Measurements from ENCODE around the gene PLTP.
"Not testable (repeated sequence)": the region's sequence is repeated elsewhere in the genome, so short reads cannot be mapped to it uniquely, and the experiment has no call there.

Gene PLTP

GRCh38 chr20:45883100-45883469 lies 28.9 kb downstream of the PLTP start:
- TF ChIP-seq, protein P1, sequence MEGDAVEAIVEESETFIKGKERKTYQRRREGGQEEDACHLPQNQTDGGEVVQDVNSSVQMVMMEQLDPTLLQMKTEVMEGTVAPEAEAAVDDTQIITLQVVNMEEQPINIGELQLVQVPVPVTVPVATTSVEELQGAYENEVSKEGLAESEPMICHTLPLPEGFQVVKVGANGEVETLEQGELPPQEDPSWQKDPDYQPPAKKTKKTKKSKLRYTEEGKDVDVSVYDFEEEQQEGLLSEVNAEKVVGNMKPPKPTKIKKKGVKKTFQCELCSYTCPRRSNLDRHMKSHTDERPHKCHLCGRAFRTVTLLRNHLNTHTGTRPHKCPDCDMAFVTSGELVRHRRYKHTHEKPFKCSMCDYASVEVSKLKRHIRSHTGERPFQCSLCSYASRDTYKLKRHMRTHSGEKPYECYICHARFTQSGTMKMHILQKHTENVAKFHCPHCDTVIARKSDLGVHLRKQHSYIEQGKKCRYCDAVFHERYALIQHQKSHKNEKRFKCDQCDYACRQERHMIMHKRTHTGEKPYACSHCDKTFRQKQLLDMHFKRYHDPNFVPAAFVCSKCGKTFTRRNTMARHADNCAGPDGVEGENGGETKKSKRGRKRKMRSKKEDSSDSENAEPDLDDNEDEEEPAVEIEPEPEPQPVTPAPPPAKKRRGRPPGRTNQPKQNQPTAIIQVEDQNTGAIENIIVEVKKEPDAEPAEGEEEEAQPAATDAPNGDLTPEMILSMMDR (IDR thresholded peaks at IDR 0.05; ENCODE audit: low read depth, low read length), result no peak
- H3K4me3 ChIP-seq (ENCODE audit: low read depth, low read length), result no peak overlapping the region

DNA sequence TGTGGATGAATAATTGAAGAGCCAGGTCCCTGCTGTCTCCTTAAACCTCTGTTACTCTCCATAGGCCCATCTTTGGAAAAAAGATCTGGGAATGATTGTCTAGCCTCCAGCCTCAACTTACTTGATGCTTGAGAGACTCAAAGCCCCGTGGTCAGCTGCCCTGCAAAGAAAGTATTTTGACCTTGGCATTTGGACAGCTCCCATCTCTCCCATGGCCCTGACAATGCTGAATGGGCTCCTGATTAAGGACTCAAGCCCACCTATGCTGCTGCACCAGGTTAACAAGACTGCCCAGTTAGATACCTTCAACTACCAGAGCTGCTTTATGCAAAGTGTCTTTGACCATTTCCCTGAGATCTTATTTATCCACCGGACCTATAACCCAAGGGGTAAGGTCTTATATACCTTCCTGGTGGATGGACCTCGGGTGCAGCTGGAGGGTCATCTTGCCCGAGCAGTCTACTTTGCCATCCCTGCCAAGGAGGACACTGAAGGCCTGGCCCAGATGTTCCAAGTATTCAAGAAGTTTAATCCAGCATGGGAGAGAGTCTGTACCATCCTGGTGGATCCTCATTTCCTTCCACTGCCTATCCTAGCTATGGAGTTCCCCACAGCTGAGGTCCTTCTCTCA lies 29.4 kb downstream of the PLTP start:
- no peak overlapping the region for H3K4me3 ChIP-seq (ENCODE audit: low read depth, low read length)
- TF ChIP-seq, protein P1 (IDR thresholded peaks at IDR 0.05; ENCODE audit: low read depth, low read length), result no peak

- TF ChIP-seq, protein P1 (IDR thresholded peaks at IDR 0.05; ENCODE audit: low read depth, low read length), result no peak
- H3K4me3 ChIP-seq (ENCODE audit: low read depth, low read length), result peak within 1 kb of the TSS; percentile 82
These were observed 30.8 kb downstream of the PLTP start, which contains the start of gene ZSWIM1 for GRCh38 chr20:45880988-45881788. Gene ZSWIM1, plus strand, starts transcription at chr20:45881227. Its CDS starts 1,366 bp downstream, at chr20:45882593.

GRCh38 chr20:45878076-45878761 lies 33.7 kb downstream of the PLTP start:
- H3K4me3 ChIP-seq (ENCODE audit: low read depth, low read length), result no peak overlapping the region
- TF ChIP-seq, protein P1 (IDR thresholded peaks at IDR 0.05; ENCODE audit: low read depth, low read length), result no peak

DNA sequence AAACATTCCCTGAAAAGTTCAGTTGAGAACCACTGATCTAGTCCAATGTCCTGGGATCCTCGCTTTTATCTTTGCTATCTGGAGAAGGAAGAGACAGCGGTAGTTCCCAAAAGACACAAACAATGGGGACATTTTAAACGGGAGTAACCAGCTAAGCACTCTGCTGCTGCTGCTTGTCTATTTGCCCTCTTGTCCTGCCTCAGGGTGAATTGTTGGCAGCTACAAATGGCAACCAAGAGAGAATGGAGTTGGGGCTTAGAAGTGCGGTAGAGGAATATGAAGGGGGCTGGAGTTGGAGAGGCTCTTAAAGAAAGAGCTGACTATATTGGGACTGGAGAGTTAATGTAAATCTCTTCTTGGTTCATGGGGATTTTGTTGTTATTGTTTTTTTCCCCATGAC lies 37.4 kb downstream of the PLTP start:
- no peak overlapping the region for H3K4me3 ChIP-seq (ENCODE audit: low read depth, low read length)
- TF ChIP-seq, protein P1 (IDR thresholded peaks at IDR 0.05; ENCODE audit: low read depth, low read length), result no peak

- not testable (repeated sequence) for H3K4me3 ChIP-seq (ENCODE audit: low read depth, low read length)
These were observed 37.9 kb downstream of the PLTP start for GRCh38 chr20:45874104-45874481.

DNA sequence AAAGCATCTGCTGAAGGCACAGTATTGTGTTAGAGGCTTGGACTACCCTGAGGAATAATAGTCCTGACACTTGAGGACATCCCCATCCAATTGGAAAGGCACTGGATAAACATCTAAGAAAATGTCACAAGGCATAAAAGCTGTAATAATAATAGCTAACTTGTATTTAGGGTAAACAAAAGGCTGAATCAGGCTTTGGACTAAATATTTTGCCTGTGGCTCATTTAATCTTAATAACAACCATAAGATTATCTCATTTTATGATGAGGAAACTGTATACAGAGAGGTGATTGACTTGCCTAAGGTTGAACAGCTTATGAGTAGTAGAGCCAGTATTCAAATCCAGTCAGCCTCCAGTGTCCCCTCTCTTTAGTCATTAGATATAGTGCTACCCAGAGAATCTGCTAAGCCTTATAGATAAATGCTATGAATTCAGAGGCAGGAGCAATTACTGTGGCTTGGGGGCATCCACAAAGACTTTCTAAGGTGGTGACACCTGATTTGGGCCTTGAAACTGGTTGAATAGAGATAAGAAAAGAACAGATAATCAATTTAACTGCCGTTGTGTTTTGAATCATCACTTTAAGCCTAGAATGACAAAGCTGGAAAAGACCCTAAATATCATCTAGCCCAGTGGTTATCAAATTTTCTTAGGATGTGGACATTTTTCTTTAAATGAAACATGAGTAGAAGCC lies 38.4 kb downstream of the PLTP start:
- TF ChIP-seq, protein P1 (IDR thresholded peaks at IDR 0.05; ENCODE audit: low read depth, low read length), result no peak
- no peak overlapping the region for H3K4me3 ChIP-seq (ENCODE audit: low read depth, low read length)
